Esophagus mucosa (tissue), 1 donor: ENCODE measurements around the gene CITED4. TPM values are rescaled to one million over a fixed set of nuclear protein-coding genes. Genes with fewer than 3 reads are reported as not detected.
"Not testable (repeated sequence)": the region's sequence is repeated elsewhere in the genome, so short reads cannot be mapped to it uniquely, and the experiment has no call there.

Source experiments
- ATAC-seq: fragments of 200-7000 bp; cut with Tn5 transposase; one replicate; pipeline ENCODE4 v1.9.1; 2020
- total RNA-seq: library from RNA; stranded (reverse); gene quantifications from one replicate; pipeline ENCODE4 v1.2.4, GENCODE V29; 2023
- donor health status: DM: yes; HTN: yes; CAD: no.

Gene CITED4
- 28.7 TPM for total RNA-seq

DNA sequence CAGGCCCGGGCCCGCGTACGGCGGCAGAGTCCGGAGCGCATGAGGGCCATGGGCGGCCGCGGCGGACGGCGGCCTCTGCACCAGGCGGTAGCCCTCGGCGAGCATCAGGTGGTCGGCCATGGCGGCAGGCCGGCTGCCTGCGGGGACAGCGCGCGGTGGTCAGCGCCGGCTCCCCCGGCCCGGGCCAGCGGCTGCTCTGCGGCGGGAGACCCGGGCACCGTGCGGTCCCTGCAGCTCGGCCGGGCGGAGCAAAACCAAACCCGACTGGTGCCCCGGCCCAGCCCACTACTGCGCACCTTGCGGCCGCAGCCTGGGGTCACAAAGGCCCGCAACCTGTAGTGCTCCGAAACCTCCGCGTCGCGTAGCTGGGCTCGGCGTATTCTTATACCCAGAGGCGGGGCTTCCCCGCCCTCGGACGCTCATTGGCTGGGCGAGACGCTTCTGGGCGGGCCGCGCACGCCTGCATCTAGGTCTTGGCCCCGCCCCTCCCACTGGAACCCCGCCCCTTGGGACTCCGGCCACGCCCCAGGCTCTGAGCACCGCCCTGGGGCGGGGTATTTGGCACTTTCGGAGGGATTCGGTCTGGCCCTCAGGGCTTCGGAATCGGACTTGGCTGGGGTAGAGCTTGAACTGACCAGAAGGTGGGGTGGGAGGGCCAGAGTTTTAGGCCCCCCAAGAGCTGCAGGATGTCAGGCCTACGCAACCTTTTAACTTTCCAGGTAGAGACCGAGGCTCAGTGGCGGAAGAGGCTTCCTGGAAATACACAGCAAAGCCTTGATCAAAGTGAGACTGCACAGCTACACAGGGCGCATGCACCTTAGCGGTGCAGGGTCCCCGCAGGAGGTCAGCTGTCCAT, at the start of gene CITED4:
TSS of gene CITED4 (minus strand) at position 356 of the 856 bp plus-strand sequence. CDS start at position 120, 236 bp downstream.
- peak; percentile 96 for ATAC-seq

- ATAC-seq = no peak
Observed at GRCh38 chr1:40911105-40911504, 48.9 kb upstream of the CITED4 start.

DNA sequence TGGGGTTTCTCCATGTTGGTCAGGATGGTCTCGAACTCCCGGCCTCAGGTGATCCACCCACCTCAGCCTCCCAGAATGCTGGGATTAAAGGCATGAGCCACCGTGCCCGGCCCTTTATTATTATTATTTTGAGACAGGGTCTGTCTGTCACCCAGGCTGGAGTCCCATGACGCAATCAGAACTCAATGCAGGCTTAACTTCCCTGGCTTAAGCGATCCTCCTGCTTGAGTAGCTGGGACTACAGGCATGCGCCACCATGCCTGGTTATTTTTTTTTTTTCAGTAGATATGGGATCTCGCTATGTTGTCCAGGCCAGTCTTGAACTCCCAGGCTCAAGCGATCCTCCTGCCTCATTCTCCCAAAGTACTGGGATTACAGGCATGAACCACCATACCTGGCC, 47.1 kb upstream of the CITED4 start:
- no peak for ATAC-seq

- ATAC-seq = no peak
Observed at GRCh38 chr1:40908350-40908749, 46.2 kb upstream of the CITED4 start.

DNA sequence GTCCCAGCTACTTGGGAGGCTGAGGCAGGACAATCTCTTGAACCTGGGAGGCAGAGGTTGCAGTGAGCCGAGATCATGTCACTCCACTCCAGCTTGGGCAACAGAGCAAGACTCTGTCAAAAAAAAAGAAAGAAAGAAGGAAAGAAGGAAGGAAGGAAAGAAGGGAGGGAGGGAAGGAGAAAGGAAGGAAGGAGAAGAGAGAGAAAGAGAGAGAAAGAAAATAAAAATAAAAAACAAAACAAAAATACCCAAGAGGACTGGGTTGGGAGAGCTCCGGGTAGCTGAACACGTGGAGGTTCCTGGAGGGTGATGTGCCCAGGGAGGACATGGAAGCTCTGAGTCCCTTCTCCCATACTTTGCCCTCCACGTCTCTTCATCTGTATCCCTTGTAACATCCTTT, 45.7 kb upstream of the CITED4 start:
- no peak for ATAC-seq

- peak; percentile 56 for ATAC-seq
Observed at GRCh38 chr1:40906781-40907400, 44.7 kb upstream of the CITED4 start.

DNA sequence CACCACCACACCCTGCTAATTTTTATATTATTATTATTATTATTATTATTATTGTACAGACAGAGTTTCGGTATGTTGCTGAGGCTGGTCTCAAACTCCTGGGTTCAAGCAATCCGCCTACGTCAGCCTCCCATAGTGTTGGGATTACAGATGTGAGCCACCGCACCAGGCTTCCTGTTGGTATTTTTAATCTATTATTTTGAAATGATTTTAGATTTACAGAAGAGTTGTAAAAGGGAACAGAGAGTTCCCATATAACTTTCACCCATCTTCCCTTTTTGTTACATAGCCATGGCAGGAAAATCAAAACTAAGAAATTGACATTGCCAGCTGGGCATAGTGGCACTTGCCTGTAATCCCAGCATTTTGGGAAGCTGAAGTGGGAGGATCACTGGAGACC, 42.9 kb upstream of the CITED4 start:
- ATAC-seq = no peak

GRCh38 chr1:40903106-40903505, 40.9 kb upstream of the CITED4 start:
- no peak for ATAC-seq

- peak; percentile 48 for ATAC-seq
Observed at GRCh38 chr1:40901886-40902852, 40.0 kb upstream of the CITED4 start.

DNA sequence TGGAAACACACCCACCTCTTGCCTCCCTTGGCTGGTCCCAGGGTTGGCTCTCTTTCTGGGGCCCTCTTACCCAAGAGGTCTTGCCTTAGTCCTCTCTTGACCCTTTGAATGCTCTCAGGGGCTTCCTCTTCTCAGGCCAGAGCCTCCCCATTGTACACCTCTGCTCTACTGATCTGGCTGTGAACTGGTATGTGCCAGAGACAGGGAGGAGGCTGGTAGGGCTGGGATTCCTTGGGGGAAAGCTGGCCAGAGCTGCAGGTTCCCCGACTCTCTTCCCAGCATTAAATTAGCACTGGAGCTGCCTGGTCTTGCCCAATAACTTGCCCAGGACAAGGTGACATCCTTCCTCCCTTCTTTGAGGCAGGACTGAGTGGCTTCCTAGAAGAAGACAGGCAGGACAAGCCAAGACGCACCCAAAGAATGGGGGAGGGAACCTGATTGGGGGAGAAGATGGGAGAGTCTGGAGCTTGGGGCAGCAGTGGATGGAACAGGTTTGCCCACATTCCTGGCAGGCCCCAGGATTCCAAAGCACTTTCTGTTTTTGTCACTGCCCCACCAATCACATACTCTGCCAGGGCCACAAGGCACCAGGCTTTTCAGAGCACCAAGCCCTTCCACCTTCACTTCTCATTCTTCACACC, 37.2 kb upstream of the CITED4 start:
- peak; percentile 95 for ATAC-seq

DNA sequence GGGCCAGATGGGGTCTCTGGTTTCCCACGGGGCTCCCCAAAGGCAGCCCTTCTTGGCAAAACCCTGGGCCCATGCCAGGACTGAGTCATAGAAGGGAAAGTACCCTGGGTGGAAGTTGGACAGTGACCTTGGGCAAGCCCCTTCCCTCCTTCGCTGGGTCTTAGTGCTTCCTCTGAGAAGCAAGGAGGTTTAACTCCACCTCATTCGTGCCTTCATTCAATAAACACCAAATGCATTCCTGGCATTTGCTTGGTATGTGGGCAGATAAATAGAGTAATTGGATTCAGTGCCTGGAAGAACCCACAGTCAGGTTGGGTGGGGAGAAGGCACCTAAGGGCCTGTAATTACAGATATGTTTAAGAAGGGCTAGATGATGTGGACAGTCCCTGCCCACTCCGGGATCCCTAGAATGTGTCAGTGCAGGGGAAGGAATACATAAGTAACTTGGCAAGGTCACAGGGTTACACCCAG, 36.3 kb upstream of the CITED4 start:
- ATAC-seq = peak; percentile 41

GRCh38 chr1:40897513-40897912, 35.4 kb upstream of the CITED4 start:
- ATAC-seq = peak; percentile 3

GRCh38 chr1:40896482-40896881, 34.3 kb upstream of the CITED4 start:
- no peak for ATAC-seq

- no peak for ATAC-seq
Observed at GRCh38 chr1:40895601-40896000, 33.4 kb upstream of the CITED4 start.

GRCh38 chr1:40894858-40895257, 32.7 kb upstream of the CITED4 start:
- not testable (repeated sequence) for ATAC-seq

DNA sequence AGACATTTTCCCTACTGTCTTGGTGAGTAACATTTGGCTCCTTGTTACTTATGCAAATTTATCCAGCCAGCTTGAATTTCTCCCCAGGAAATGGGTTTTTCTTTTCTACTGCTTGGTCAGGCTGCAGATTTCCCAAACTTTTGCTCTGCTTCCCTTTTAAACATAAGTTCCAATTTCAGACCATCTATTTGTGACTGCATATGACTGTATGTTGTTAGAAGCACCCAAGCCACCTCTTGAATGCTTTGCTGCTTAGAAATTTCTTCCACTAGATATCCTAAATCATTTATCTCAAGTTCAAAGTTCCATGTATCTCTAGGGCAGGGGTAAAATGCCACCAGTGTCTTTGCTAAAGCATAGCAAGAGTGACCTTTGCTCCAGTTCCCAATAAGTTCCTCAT, 32.3 kb upstream of the CITED4 start:
- ATAC-seq = no peak

DNA sequence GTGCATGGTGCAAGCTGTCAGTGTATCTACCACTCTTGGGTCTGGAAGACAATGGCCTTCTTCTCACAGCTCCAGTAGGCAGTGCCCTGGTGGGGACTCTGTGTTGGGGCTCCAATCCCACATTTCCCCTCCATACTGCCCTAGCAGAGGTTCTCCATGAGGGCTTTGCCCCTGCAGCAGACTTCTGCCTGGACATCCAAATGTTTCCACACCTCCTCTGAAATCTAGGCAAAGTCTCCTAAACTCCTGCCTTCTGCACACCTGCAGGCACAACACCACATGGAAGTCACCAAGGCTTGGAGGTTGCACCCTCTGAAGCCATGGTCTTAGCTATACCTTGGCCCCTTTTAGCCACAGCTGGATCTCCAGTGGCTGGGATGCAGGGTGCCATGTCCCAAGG, 31.8 kb upstream of the CITED4 start:
- no peak for ATAC-seq

DNA sequence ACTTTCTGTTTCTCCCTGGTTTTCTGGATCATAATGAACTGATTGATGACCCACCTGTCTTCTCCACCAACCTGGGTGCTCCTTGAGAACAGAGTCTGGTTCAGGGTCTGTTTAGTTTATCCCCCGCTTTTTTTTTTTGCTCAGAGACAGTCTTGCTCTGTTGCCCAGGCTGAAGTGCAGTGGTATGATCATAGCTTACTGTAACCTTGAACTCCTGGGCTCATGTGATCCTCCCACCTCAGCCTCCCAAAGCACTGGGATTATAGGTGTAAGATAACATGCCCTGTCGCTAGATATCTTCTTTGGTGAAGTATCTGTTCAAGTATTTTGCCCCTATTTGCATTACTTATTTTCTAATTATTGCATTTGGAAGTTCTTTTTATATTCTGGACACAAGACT, 30.2 kb upstream of the CITED4 start:
- ATAC-seq = no peak

DNA sequence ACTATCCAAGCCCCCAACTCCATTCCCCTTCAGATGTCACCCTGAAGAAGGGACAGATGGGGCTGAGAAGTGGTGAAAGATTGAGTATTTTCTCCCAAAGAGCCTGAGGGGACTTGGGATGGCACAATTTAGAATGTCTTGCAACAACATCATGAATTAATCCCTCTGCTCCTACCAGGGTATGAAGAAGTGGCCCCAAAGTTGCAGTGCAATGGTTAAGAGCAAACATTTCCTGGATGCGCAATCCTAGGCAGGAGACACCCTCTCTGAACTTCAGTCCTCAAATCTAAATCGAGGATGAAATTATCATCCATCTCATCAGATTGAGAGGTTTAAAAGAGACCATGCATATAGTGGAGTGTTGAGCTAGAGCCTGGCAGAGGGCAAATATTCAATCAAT, 28.6 kb upstream of the CITED4 start:
- no peak for ATAC-seq

DNA sequence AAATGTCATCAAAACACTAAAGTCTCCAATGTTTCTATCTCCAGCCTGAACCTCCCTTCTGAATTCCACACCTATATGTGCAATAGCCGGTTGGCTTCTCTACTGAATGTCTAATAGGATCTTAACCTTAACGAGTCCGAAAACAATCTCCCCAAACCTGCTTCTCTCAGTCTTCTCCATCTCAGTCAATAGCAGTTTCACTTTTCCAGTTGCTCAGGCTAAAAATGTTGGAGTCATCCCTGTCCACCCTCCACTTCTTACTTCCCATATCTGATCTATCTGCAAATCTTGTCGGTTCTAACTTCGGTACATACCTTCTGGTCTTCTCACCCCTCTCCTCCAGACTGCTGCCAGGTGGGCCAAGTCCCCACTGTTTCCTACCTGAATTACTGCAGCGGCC, 25.5 kb upstream of the CITED4 start:
- ATAC-seq = peak; percentile 18

- peak; percentile 18 for ATAC-seq
Observed at GRCh38 chr1:40887012-40887378, 24.8 kb upstream of the CITED4 start.

- peak; percentile 68 for ATAC-seq
Observed at GRCh38 chr1:40886318-40887011, 24.3 kb upstream of the CITED4 start.
